Measurements from ENCODE around the gene FGF10.

FGF10 gene

GRCh38 chr5:44294516-44294915 is 94.7 kb downstream of the FGF10 start:
- H3K27ac ChIP-seq (ENCODE audit: low read length), result no peak overlapping the region

GRCh38 chr5:44292736-44293135 is 96.5 kb downstream of the FGF10 start:
- Histone ChIP-seq H3K36me3 (ENCODE audit: control insufficient read depth, low read depth, low read length) (no peaks in the 10 kb centered on the region), H3K9me3 (ENCODE audit: control insufficient read depth, low read depth, low read length) (no peaks in the 10 kb centered on the region), H3K27me3 (ENCODE audit: control insufficient read depth, insufficient read depth, low read length) (no peaks in the 10 kb centered on the region), H3K4me3 (ENCODE audit: low read length) (no peak overlapping the region), H3K4me1 (ENCODE audit: control insufficient read depth, low read depth, low read length) (no peaks in the 10 kb centered on the region), H3K27ac (ENCODE audit: low read length) (no peak overlapping the region), H3K9ac (ENCODE audit: low read length) (no peak overlapping the region)

More at GRCh38 chr5:44294516-44294915, 94.7 kb downstream of the FGF10 start:
- H3K4me3 ChIP-seq (ENCODE audit: low read length), result no peak overlapping the region
- H3K4me1 ChIP-seq (ENCODE audit: control insufficient read depth, low read depth, low read length), result no peaks in the 10 kb centered on the region
- H3K9me3 ChIP-seq (ENCODE audit: control insufficient read depth, low read depth, low read length), result no peaks in the 10 kb centered on the region
- no peak overlapping the region for H3K9ac ChIP-seq (ENCODE audit: low read length)
- no peaks in the 10 kb centered on the region for H3K27me3 ChIP-seq (ENCODE audit: control insufficient read depth, insufficient read depth, low read length)
- H3K36me3 ChIP-seq (ENCODE audit: control insufficient read depth, low read depth, low read length), result no peaks in the 10 kb centered on the region

- Histone ChIP-seq H3K9ac (ENCODE audit: low read length) (no peak overlapping the region), H3K4me1 (ENCODE audit: control insufficient read depth, low read depth, low read length) (no peaks in the 10 kb centered on the region), H3K4me3 (ENCODE audit: low read length) (no peak overlapping the region), H3K36me3 (ENCODE audit: control insufficient read depth, low read depth, low read length) (no peaks in the 10 kb centered on the region), H3K27ac (ENCODE audit: low read length) (no peak overlapping the region), H3K27me3 (ENCODE audit: control insufficient read depth, insufficient read depth, low read length) (no peaks in the 10 kb centered on the region), H3K9me3 (ENCODE audit: control insufficient read depth, low read depth, low read length) (no peaks in the 10 kb centered on the region)
Measured at GRCh38 chr5:44278469-44278868, 110.8 kb downstream of the FGF10 start.

- no peaks in the 10 kb centered on the region for H3K36me3 ChIP-seq (ENCODE audit: control insufficient read depth, low read depth, low read length)
- H3K27me3 ChIP-seq (ENCODE audit: control insufficient read depth, insufficient read depth, low read length), result no peaks in the 10 kb centered on the region
- H3K27ac ChIP-seq (ENCODE audit: low read length), result no peak overlapping the region
- no peak overlapping the region for H3K4me3 ChIP-seq (ENCODE audit: low read length)
- H3K9me3 ChIP-seq (ENCODE audit: control insufficient read depth, low read depth, low read length), result no peaks in the 10 kb centered on the region
- H3K4me1 ChIP-seq (ENCODE audit: control insufficient read depth, low read depth, low read length), result no peaks in the 10 kb centered on the region
- H3K9ac ChIP-seq (ENCODE audit: low read length), result no peak overlapping the region
Measured at GRCh38 chr5:44275908-44276307, 113.3 kb downstream of the FGF10 start.

GRCh38 chr5:44275329-44275728 is 113.9 kb downstream of the FGF10 start:
- Histone ChIP-seq H3K4me1 (ENCODE audit: control insufficient read depth, low read depth, low read length) (no peaks in the 10 kb centered on the region), H3K36me3 (ENCODE audit: control insufficient read depth, low read depth, low read length) (no peaks in the 10 kb centered on the region), H3K27me3 (ENCODE audit: control insufficient read depth, insufficient read depth, low read length) (no peaks in the 10 kb centered on the region), H3K27ac (ENCODE audit: low read length) (no peak overlapping the region), H3K9me3 (ENCODE audit: control insufficient read depth, low read depth, low read length) (no peaks in the 10 kb centered on the region), H3K4me3 (ENCODE audit: low read length) (no peak overlapping the region), H3K9ac (ENCODE audit: low read length) (no peak overlapping the region)

- Histone ChIP-seq H3K36me3 (ENCODE audit: control insufficient read depth, low read depth, low read length) (no peaks in the 10 kb centered on the region), H3K27ac (ENCODE audit: low read length) (no peak overlapping the region), H3K9me3 (ENCODE audit: control insufficient read depth, low read depth, low read length) (no peaks in the 10 kb centered on the region), H3K4me1 (ENCODE audit: control insufficient read depth, low read depth, low read length) (no peaks in the 10 kb centered on the region), H3K27me3 (ENCODE audit: control insufficient read depth, insufficient read depth, low read length) (no peaks in the 10 kb centered on the region), H3K4me3 (ENCODE audit: low read length) (no peak overlapping the region), H3K9ac (ENCODE audit: low read length) (no peak overlapping the region)
Measured at GRCh38 chr5:44267909-44268308, 121.3 kb downstream of the FGF10 start.

- H3K27me3 ChIP-seq (ENCODE audit: control insufficient read depth, insufficient read depth, low read length), result no peaks in the 10 kb centered on the region
- no peak overlapping the region for H3K9ac ChIP-seq (ENCODE audit: low read length)
- H3K27ac ChIP-seq (ENCODE audit: low read length), result no peak overlapping the region
- no peaks in the 10 kb centered on the region for H3K9me3 ChIP-seq (ENCODE audit: control insufficient read depth, low read depth, low read length)
- no peaks in the 10 kb centered on the region for H3K4me1 ChIP-seq (ENCODE audit: control insufficient read depth, low read depth, low read length)
- no peak overlapping the region for H3K4me3 ChIP-seq (ENCODE audit: low read length)
- no peaks in the 10 kb centered on the region for H3K36me3 ChIP-seq (ENCODE audit: control insufficient read depth, low read depth, low read length)
Measured at GRCh38 chr5:44266882-44267576, 122.2 kb downstream of the FGF10 start.

GRCh38 chr5:44265713-44266112 is 123.5 kb downstream of the FGF10 start:
- Histone ChIP-seq H3K9me3 (ENCODE audit: control insufficient read depth, low read depth, low read length) (no peaks in the 10 kb centered on the region), H3K27ac (ENCODE audit: low read length) (no peak overlapping the region), H3K36me3 (ENCODE audit: control insufficient read depth, low read depth, low read length) (no peaks in the 10 kb centered on the region), H3K4me3 (ENCODE audit: low read length) (no peak overlapping the region), H3K9ac (ENCODE audit: low read length) (no peak overlapping the region), H3K4me1 (ENCODE audit: control insufficient read depth, low read depth, low read length) (no peaks in the 10 kb centered on the region), H3K27me3 (ENCODE audit: control insufficient read depth, insufficient read depth, low read length) (no peaks in the 10 kb centered on the region)

GRCh38 chr5:44260793-44261192 is 128.4 kb downstream of the FGF10 start:
- Histone ChIP-seq H3K4me3 (ENCODE audit: low read length) (no peak overlapping the region), H3K27me3 (ENCODE audit: control insufficient read depth, insufficient read depth, low read length) (no peaks in the 10 kb centered on the region), H3K9me3 (ENCODE audit: control insufficient read depth, low read depth, low read length) (no peaks in the 10 kb centered on the region)

GRCh38 chr5:44257653-44258365 is 131.4 kb downstream of the FGF10 start:
- H3K27me3 ChIP-seq (ENCODE audit: control insufficient read depth, insufficient read depth, low read length), result no peaks in the 10 kb centered on the region
- H3K27ac ChIP-seq (ENCODE audit: low read length), result no peak overlapping the region
- H3K9ac ChIP-seq (ENCODE audit: low read length), result no peak overlapping the region
- no peak overlapping the region for H3K4me3 ChIP-seq (ENCODE audit: low read length)
- H3K36me3 ChIP-seq (ENCODE audit: control insufficient read depth, low read depth, low read length), result no peaks in the 10 kb centered on the region
- H3K9me3 ChIP-seq (ENCODE audit: control insufficient read depth, low read depth, low read length), result no peaks in the 10 kb centered on the region
- no peaks in the 10 kb centered on the region for H3K4me1 ChIP-seq (ENCODE audit: control insufficient read depth, low read depth, low read length)

More at GRCh38 chr5:44260793-44261192, 128.4 kb downstream of the FGF10 start:
- no peaks in the 10 kb centered on the region for H3K36me3 ChIP-seq (ENCODE audit: control insufficient read depth, low read depth, low read length)
- H3K4me1 ChIP-seq (ENCODE audit: control insufficient read depth, low read depth, low read length), result no peaks in the 10 kb centered on the region
- no peak overlapping the region for H3K9ac ChIP-seq (ENCODE audit: low read length)
- no peak overlapping the region for H3K27ac ChIP-seq (ENCODE audit: low read length)

- no peak overlapping the region for H3K27ac ChIP-seq (ENCODE audit: low read length)
Measured at GRCh38 chr5:44257221-44257620, 132.0 kb downstream of the FGF10 start.

More at GRCh38 chr5:44257221-44257620, 132.0 kb downstream of the FGF10 start:
- no peaks in the 10 kb centered on the region for H3K27me3 ChIP-seq (ENCODE audit: control insufficient read depth, insufficient read depth, low read length)
- H3K4me1 ChIP-seq (ENCODE audit: control insufficient read depth, low read depth, low read length), result no peaks in the 10 kb centered on the region
- H3K9me3 ChIP-seq (ENCODE audit: control insufficient read depth, low read depth, low read length), result no peaks in the 10 kb centered on the region
- no peak overlapping the region for H3K4me3 ChIP-seq (ENCODE audit: low read length)
- no peak overlapping the region for H3K9ac ChIP-seq (ENCODE audit: low read length)
- no peaks in the 10 kb centered on the region for H3K36me3 ChIP-seq (ENCODE audit: control insufficient read depth, low read depth, low read length)
